Activated CD8-positive, alpha-beta T cell treated with anti-CD3 and anti-CD28 coated beads for 36 hours (primary cell): Measurements from ENCODE around the gene FGFBP2. TPM values are rescaled to one million over a fixed set of nuclear protein-coding genes. Genes with fewer than 3 reads are reported as not detected.

ENCODE experiments used
- ATAC-seq: fragments of 200-7000 bp; cut with Tn5 transposase; one replicate; pipeline ENCODE4 v1.10.0; 2021; ENCODE audit warnings: mild to moderate bottlenecking, moderate library complexity
- CTCF ChIA-PET: fragments of 350-600 bp; sonication (Branson Sonifier 250); formaldehyde crosslinking; loops from one replicate; lab custom pipeline; 2021; ENCODE audit warnings: antibody characterized with exemption; lab: Charles Lee
- POLR2A ChIA-PET: fragments of 350-600 bp; sonication (Branson Sonifier 250); formaldehyde crosslinking; loops from one replicate; lab custom pipeline; 2021; ENCODE audit warnings: antibody characterized with exemption; lab: Charles Lee
- DNase-seq: peaks from one replicate; pipeline ENCODE4 v3.0.0-alpha.2; 2020
- H3K27ac Mint-ChIP-seq: one replicate; pipeline ENCODE4 v1.8.0; 2021; ENCODE audit warnings: mild to moderate bottlenecking, mixed read lengths
- H3K27me3 Mint-ChIP-seq: one replicate; pipeline ENCODE4 v1.8.0; 2021; ENCODE audit warnings: mixed read lengths
- H3K36me3 Mint-ChIP-seq: one replicate; pipeline ENCODE4 v1.8.0; 2021; ENCODE audit warnings: low read depth, mixed read lengths
- H3K4me1 Mint-ChIP-seq: one replicate; pipeline ENCODE4 v1.8.0; 2021; ENCODE audit warnings: low read depth, mixed read lengths
- H3K4me3 Mint-ChIP-seq: one replicate; pipeline ENCODE4 v1.8.0; 2021; ENCODE audit warnings: mild to moderate bottlenecking, moderate library complexity, mixed read lengths
- H3K9me3 Mint-ChIP-seq: one replicate; pipeline ENCODE4 v1.8.0; 2021; ENCODE audit warnings: mixed read lengths
- intact Hi-C: fragments of 100-400 bp; cut with micrococcal nuclease; formaldehyde crosslinking; loops from one replicate; pipeline ENCODE4 v1.10.0; 2022
- total RNA-seq, 2 experiments: library from RNA; stranded (reverse); gene quantifications; one replicate each; pipeline ENCODE4 v1.2.3, GENCODE V29; 2021
- TF ChIP-seq, protein P1 (sequence below): fragments of 200-600 bp; IDR thresholded peaks from one replicate; pipeline ENCODE4 v1.8.0; 2022; ENCODE audit warnings: antibody characterized with exemption, mild to moderate bottlenecking

The FGFBP2 gene
- total RNA-seq, 2 experiments from 2014 or later = 6.3 to 8.2 TPM

DNA sequence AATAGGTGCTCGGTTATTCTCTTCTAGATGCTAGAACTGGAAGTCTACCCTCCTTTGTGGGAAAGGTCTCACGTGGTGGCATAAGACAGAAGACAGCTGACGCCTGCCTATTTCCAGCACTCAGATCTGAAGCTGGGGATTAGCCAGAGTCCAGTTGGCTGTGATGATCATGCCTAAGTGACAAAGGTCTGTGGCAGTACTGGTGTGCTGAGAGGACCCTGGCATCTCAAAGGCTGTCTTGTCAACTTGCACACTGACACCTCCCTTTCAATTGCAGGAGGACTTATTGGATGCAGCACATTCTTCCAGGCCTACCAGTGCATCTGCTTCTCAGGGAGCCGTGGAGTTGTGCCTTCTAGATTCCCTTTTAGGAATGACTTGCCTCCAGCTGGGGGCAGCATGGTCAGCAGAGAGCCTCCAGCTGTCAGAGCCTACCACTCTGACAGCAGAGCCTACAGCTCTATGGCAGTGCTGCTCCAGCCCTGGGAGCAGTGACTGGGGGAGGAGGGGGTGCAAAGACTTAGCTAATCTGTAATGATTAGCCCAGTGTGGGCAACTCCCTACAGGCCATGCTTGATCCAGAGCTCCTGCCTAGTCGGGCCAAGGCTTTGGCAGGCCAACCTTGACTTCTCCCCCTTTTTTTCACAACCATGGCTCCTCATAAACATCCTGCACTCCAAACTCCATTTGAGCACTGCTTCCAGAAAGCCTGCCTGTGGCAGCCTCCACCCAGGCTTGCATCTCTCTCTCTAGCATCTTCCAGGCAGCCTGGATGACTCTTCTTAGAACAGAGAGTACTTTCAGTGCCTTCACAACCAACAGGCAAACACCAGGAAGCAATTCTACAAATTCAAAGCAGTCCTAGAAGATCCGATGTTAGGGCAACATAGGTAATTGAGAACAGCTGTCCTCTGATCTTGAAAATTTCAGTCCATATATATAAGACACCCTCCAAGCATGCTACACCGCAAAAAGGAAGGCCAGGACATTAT, 13.8 kb upstream of the FGFBP2 start:
- no peak overlapping the region for H3K4me3 Mint-ChIP-seq
- POLR2A ChIA-PET = no interaction called here
- H3K27ac Mint-ChIP-seq = no peak overlapping the region
- H3K36me3 Mint-ChIP-seq = no peaks in the 10 kb centered on the region
- ATAC-seq (no peak), DNase-seq (no peak)
- H3K9me3 Mint-ChIP-seq = no peaks in the 10 kb centered on the region
- CTCF ChIA-PET = interaction anchor here (0.9 to 1.7 kb wide), 3 partner anchors 25 to 171 kb away, joined by 4 to 7 read pairs (median 5); no protein-coding TSS in a partner anchor
- no peaks in the 10 kb centered on the region for H3K27me3 Mint-ChIP-seq
- no peaks in the 10 kb centered on the region for H3K4me1 Mint-ChIP-seq
- intact Hi-C loops = no loop called here
- TF ChIP-seq, protein P1, sequence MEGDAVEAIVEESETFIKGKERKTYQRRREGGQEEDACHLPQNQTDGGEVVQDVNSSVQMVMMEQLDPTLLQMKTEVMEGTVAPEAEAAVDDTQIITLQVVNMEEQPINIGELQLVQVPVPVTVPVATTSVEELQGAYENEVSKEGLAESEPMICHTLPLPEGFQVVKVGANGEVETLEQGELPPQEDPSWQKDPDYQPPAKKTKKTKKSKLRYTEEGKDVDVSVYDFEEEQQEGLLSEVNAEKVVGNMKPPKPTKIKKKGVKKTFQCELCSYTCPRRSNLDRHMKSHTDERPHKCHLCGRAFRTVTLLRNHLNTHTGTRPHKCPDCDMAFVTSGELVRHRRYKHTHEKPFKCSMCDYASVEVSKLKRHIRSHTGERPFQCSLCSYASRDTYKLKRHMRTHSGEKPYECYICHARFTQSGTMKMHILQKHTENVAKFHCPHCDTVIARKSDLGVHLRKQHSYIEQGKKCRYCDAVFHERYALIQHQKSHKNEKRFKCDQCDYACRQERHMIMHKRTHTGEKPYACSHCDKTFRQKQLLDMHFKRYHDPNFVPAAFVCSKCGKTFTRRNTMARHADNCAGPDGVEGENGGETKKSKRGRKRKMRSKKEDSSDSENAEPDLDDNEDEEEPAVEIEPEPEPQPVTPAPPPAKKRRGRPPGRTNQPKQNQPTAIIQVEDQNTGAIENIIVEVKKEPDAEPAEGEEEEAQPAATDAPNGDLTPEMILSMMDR = no peak

DNA sequence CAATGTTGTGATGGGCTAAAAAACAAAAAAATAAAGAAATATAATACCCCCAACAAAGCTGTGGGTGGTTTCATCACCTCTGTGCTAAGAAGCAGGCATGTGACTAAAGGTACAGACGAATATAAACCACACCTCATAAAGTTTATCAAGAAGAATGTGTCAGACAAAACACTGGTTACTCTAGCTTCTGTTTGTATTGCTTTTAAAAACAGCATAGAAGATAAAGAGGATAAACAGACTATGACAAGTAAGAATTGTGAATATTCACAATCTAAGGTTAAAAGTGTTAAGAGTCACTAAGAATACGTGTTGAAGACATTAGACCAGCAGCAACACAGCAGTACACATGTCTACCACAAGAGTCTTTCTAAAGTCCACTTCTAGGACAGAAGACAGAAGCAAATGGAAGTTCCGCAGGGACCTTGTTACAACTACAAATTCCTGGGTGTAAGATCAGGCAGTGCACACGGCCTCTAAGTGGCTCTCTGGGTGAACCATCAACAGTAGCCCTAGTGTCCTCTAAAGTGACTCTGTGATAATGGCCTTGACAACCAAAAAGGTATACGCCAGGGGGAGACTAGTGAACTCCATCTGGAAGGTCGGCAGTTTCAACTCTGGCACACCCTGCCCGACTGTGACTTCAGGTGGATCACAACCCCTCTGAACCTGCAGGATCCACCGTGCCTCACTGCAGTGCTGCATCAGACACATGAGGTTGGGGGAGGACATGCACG, 8.3 kb upstream of the FGFBP2 start:
- no peak overlapping the region for H3K4me3 Mint-ChIP-seq
- no peak for ATAC-seq
- peaks cover 3% of the 10 kb centered on the region for H3K27me3 Mint-ChIP-seq
- POLR2A ChIA-PET = no interaction called here
- no peaks in the 10 kb centered on the region for H3K36me3 Mint-ChIP-seq
- no peak for DNase-seq
- no peaks in the 10 kb centered on the region for H3K4me1 Mint-ChIP-seq
- H3K27ac Mint-ChIP-seq = no peak overlapping the region
- CTCF ChIA-PET = interaction anchor here (0.9 to 1.2 kb wide), 2 partner anchors 15 to 89 kb away, joined by 5 read pairs; no protein-coding TSS in a partner anchor
- H3K9me3 Mint-ChIP-seq = peaks cover 2% of the 10 kb centered on the region
- intact Hi-C loops = no loop called here
- TF ChIP-seq, protein P1 = no peak

DNA sequence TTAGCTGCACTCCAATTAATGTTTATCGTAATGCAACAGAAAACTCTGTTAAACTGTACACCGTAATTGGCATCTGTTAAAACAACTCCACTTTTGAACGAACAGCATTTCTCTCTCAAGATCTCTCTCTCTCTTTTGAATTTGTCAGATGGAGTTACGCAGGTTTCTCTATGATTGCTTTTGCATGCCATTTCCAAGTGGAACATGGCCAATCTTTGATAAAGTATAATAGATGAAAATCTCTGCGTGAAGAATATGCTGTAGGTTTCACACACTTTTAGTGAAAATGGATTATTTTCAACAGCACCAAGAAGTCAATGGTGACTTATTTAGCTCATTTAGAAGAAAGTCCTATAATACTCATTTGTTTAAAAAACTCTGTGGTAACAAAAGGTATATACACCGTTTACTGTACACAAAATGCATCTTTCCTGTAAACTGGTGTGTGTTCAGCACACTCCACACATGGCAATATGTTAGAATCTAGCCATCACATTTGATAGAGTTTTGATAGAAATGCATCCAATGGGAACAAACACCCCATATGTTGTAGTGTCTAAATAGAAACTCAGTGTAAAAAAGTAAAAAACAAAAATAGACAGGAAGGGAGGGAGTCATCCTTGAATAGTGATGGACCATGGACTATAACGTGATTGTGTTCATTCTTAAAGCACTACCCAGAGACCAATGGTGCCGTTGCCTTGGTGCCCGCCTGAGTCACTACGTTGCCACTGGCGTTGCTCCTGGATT, 5.8 kb upstream of the FGFBP2 start:
- ATAC-seq = no peak
- no peak overlapping the region for H3K27ac Mint-ChIP-seq
- TF ChIP-seq, protein P1 = no peak
- H3K9me3 Mint-ChIP-seq = peaks cover 6% of the 10 kb centered on the region
- peaks cover 3% of the 10 kb centered on the region for H3K27me3 Mint-ChIP-seq
- POLR2A ChIA-PET = no interaction called here
- no peak for DNase-seq
- peaks cover 6% of the 10 kb centered on the region for H3K4me1 Mint-ChIP-seq
- no peak overlapping the region for H3K4me3 Mint-ChIP-seq
- intact Hi-C loops = no loop called here
- no peaks in the 10 kb centered on the region for H3K36me3 Mint-ChIP-seq
- CTCF ChIA-PET = no interaction called here

DNA sequence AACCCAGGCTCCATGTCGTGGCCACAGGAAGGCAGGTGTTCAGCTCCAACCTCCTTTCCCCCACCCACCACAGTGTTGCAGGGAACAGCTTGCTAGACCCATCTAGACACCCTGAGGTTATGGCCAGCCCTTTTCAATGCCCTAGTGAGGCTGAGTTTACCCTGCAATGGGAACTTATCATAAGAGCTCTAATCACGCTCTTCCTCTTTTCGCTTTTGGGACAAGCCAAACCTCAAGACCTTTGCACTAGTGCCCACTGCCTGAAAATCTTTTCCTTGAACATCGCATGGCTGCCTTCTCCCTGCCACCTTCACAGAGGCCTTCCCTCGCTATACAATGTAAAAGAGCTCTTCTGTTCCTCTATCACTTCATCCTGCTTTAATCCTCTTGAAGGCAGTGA, 2.4 kb upstream of the FGFBP2 start:
- POLR2A ChIA-PET = no interaction called here
- peaks cover 33% of the 10 kb centered on the region for H3K4me1 Mint-ChIP-seq
- TF ChIP-seq, protein P1 = no peak
- DNase-seq (no peak), ATAC-seq (no peak)
- no peak overlapping the region for H3K27ac Mint-ChIP-seq
- H3K36me3 Mint-ChIP-seq = no peaks in the 10 kb centered on the region
- peaks cover 6% of the 10 kb centered on the region for H3K9me3 Mint-ChIP-seq
- intact Hi-C loops = no loop called here
- peaks cover 3% of the 10 kb centered on the region for H3K27me3 Mint-ChIP-seq
- no peak overlapping the region for H3K4me3 Mint-ChIP-seq
- CTCF ChIA-PET = interaction anchor here (4.1 to 4.8 kb wide), 2 partner anchors 37 to 160 kb away, joined by 27 to 50 read pairs; no protein-coding TSS in a partner anchor
